Suprapubic skin (tissue), 4 donors: ENCODE data around the gene ABHD16A. TPM values are rescaled to one million over a fixed set of nuclear protein-coding genes. Genes with fewer than 3 reads are reported as not detected.

Experiments used
- DNase-seq, 2 donors: peaks; one replicate each; pipeline ENCODE4 v3.0.0-alpha.2; 2019; ENCODE audit warnings: low spot score in 2 of 2
- H3K27ac ChIP-seq: fragments of 200-600 bp; sonication (generic); one replicate; pipeline ENCODE4 v1.5.1; 2019
- H3K27me3 ChIP-seq: fragments of 200-600 bp; sonication (generic); one replicate; pipeline ENCODE4 v1.5.1; 2019
- H3K36me3 ChIP-seq: fragments of 200-600 bp; sonication (generic); one replicate; pipeline ENCODE4 v1.5.1; 2019
- H3K4me1 ChIP-seq: fragments of 200-600 bp; sonication (generic); one replicate; pipeline ENCODE4 v1.5.1; 2019
- H3K4me3 ChIP-seq: fragments of 200-600 bp; sonication (generic); one replicate; pipeline ENCODE4 v1.5.1; 2019; ENCODE audit warnings: mild to moderate bottlenecking
- H3K9me3 ChIP-seq: fragments of 200-600 bp; sonication (generic); one replicate; pipeline ENCODE4 v1.5.1; 2019
- EP300 ChIP-seq: sonication (generic); formaldehyde crosslinking; IDR thresholded peaks from one replicate; pipeline ENCODE4 v1.6.1; 2017; ENCODE audit warnings: antibody characterized with exemption
- POLR2A ChIP-seq, 2 donors: fragments of 450-650 bp; IDR thresholded peaks; one replicate each; pipeline ENCODE4 v1.6.1; 2017; ENCODE audit warnings: antibody characterized with exemption in 2 of 2, mild to moderate bottlenecking in 2 of 2, moderate library complexity in 2 of 2
- POLR2AphosphoS5 ChIP-seq, 3 donors: sonication (generic); formaldehyde crosslinking; IDR thresholded peaks; one replicate each; pipeline ENCODE4 v1.6.1; 2017; ENCODE audit warnings: antibody characterized with exemption in 3 of 3
- WGBS: methylation state at CpG from one replicate; pipeline ENCODE4 v1.1.5; 2018; 5-methylcytosine and 5-hydroxymethylcytosine counted together
- total RNA-seq, 4 donors: library from RNA; depleted of rRNA; stranded (reverse); fragments of >200 nt; gene quantifications; one replicate each; pipeline ENCODE4 v1.1.0, GENCODE V29; 2016
- TF ChIP-seq, protein P1 (sequence below), 2 donors: fragments of 200-600 bp in 1 of 2; fragments of 450-650 bp in 1 of 2; sonication (generic) in 1 of 2; IDR thresholded peaks; one replicate each; pipeline ENCODE4 v1.5.1; 2016 to 2019; ENCODE audit warnings: antibody characterized with exemption in 2 of 2, mild to moderate bottlenecking in 1 of 2, moderate library complexity in 1 of 2

ABHD16A gene
- total RNA-seq, 4 donors from 2014 or later = 49.4 to 68.2 (median 57.3) TPM

GRCh38 chr6:31640612-31641011 is 62.5 kb downstream of the ABHD16A start:
- no peak for DNase-seq
- H3K9me3 ChIP-seq = no peaks in the 10 kb centered on the region
- TF ChIP-seq, protein P1, sequence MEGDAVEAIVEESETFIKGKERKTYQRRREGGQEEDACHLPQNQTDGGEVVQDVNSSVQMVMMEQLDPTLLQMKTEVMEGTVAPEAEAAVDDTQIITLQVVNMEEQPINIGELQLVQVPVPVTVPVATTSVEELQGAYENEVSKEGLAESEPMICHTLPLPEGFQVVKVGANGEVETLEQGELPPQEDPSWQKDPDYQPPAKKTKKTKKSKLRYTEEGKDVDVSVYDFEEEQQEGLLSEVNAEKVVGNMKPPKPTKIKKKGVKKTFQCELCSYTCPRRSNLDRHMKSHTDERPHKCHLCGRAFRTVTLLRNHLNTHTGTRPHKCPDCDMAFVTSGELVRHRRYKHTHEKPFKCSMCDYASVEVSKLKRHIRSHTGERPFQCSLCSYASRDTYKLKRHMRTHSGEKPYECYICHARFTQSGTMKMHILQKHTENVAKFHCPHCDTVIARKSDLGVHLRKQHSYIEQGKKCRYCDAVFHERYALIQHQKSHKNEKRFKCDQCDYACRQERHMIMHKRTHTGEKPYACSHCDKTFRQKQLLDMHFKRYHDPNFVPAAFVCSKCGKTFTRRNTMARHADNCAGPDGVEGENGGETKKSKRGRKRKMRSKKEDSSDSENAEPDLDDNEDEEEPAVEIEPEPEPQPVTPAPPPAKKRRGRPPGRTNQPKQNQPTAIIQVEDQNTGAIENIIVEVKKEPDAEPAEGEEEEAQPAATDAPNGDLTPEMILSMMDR (IDR thresholded peaks at IDR 0.05) = no peak
- TF ChIP-seq POLR2A (IDR thresholded peaks at IDR 0.05) (no peak), POLR2AphosphoS5 (IDR thresholded peaks at IDR 0.05) (no peak), EP300 (no peak)
- H3K4me3 ChIP-seq = no peak overlapping the region
- no peaks in the 10 kb centered on the region for H3K27me3 ChIP-seq
- H3K27ac ChIP-seq = no peak overlapping the region
- H3K36me3 ChIP-seq = peaks cover 98% of the 10 kb centered on the region
- WGBS = 87% methylated on average over 6 of the region's 6 CpGs
- H3K4me1 ChIP-seq = no peaks in the 10 kb centered on the region

DNA sequence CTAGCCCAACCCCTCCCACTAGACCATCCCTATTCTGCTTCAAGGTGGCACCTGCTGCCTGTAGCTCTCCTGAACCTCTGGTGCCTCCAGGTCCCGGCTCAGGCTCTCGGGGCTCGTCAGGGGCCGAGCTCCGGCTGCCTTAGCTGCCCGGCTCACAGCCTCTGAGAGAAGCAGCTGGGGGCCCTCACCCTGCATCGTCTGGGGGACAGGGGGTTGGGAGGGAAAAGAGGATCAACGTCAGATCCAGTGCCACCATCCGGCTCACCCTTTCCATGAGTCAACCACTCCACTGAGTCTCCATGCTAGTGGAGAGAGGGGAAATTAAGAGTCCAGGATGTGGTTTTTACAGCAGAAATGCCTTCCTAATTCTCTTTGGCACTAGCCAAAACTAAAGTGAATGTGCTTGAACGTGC is 63.7 kb downstream of the ABHD16A start:
- DNase-seq = no peak
- H3K36me3 ChIP-seq = peaks cover 98% of the 10 kb centered on the region
- TF ChIP-seq, protein P1 (IDR thresholded peaks at IDR 0.05) = no peak
- TF ChIP-seq POLR2A (IDR thresholded peaks at IDR 0.05) (no peak), EP300 (no peak), POLR2AphosphoS5 (IDR thresholded peaks at IDR 0.05) (no peak)
- no peak overlapping the region for H3K4me3 ChIP-seq
- H3K27me3 ChIP-seq = no peaks in the 10 kb centered on the region
- no peaks in the 10 kb centered on the region for H3K4me1 ChIP-seq
- no peaks in the 10 kb centered on the region for H3K9me3 ChIP-seq
- H3K27ac ChIP-seq = no peak overlapping the region
- 79% methylated on average over 10 of the region's 10 CpGs for WGBS

- TF ChIP-seq, protein P1 (IDR thresholded peaks at IDR 0.05) = no peak
- TF ChIP-seq EP300 (no peak), POLR2AphosphoS5 (IDR thresholded peaks at IDR 0.05) (no peak), POLR2A (IDR thresholded peaks at IDR 0.05) (no peak)
- Histone ChIP-seq H3K4me3 (no peak overlapping the region), H3K27ac (no peak overlapping the region), H3K27me3 (no peaks in the 10 kb centered on the region), H3K9me3 (no peaks in the 10 kb centered on the region), H3K36me3 (peaks cover 98% of the 10 kb centered on the region), H3K4me1 (no peaks in the 10 kb centered on the region)
- DNase-seq = no peak
- 75% methylated on average over 8 of the region's 9 CpGs for WGBS
Observed at GRCh38 chr6:31639043-31639442, 64.1 kb downstream of the ABHD16A start.

Other genes with a start within 250 kb of the ABHD16A start
- 1 to 10 TPM in 3 of 4 donors, under 1 TPM in 1; 0.26 to 2.4 (median 2.1) TPM for gene MICB, start 205.2 kb downstream of the ABHD16A start, total RNA-seq
- gene MCCD1, start 174.4 kb downstream of the ABHD16A start, total RNA-seq = not detected
- 100 to 1,000 TPM; 254 to 449 (median 281) TPM for gene DDX39B, start 161.3 kb downstream of the ABHD16A start, total RNA-seq
- gene ATP6V1G2, start 156.7 kb downstream of the ABHD16A start, total RNA-seq = 1 to 10 TPM in 2 of 4 donors, under 1 TPM in 1, not detected in 1; 0.64 to 1.6 (median 1.4) TPM
- 10 to 100 TPM; 23.6 to 29.5 (median 25.7) TPM for gene NFKBIL1, start 155.7 kb downstream of the ABHD16A start, total RNA-seq
- under 1 TPM in 1 of 4 donors, not detected in 3; 0.47 TPM for gene LTA, start 131.0 kb downstream of the ABHD16A start, total RNA-seq
- gene TNF, start 127.8 kb downstream of the ABHD16A start, total RNA-seq = 1 to 10 TPM; 1.0 to 6.4 (median 3.3) TPM
- gene LTB, start 120.9 kb downstream of the ABHD16A start, total RNA-seq = not detected
- 10 to 100 TPM in 1 of 4 donors, 1 to 10 TPM in 3; 3.7 to 72.9 (median 6.7) TPM for gene LST1, start 117.0 kb downstream of the ABHD16A start, total RNA-seq
- not detected for gene NCR3, start 110.3 kb downstream of the ABHD16A start, total RNA-seq
- 10 to 100 TPM in 1 of 4 donors, 1 to 10 TPM in 3; 2.6 to 16.3 (median 5.8) TPM for gene AIF1, start 88.1 kb downstream of the ABHD16A start, total RNA-seq
- 100 to 1,000 TPM; 100 to 163 (median 113) TPM for gene PRRC2A, start 82.6 kb downstream of the ABHD16A start, total RNA-seq
- 100 to 1,000 TPM; 239 to 360 (median 309) TPM for gene BAG6, start 50.7 kb downstream of the ABHD16A start, total RNA-seq
- gene APOM, start 47.4 kb downstream of the ABHD16A start, total RNA-seq = 1 to 10 TPM; 2.8 to 8.3 (median 6.1) TPM
- 10 to 100 TPM; 31.6 to 41.0 (median 38.1) TPM for gene C6orf47, start 42.5 kb downstream of the ABHD16A start, total RNA-seq
- gene GPANK1, start 38.3 kb downstream of the ABHD16A start, total RNA-seq = 10 to 100 TPM; 15.0 to 22.6 (median 20.1) TPM
- gene CSNK2B, start 37.2 kb downstream of the ABHD16A start, total RNA-seq = 100 to 1,000 TPM; 381 to 429 (median 403) TPM
- gene LY6G5B, start 33.3 kb downstream of the ABHD16A start, total RNA-seq = 10 to 100 TPM; 11.4 to 63.7 (median 13.9) TPM
- gene LY6G5C, start 22.3 kb downstream of the ABHD16A start, total RNA-seq = 1 to 10 TPM in 1 of 4 donors, under 1 TPM in 1, not detected in 2; 0.73 to 5.1 TPM
- gene LY6G6F, start 3.5 kb upstream of the ABHD16A start, total RNA-seq = not detected
- 10 to 100 TPM in 1 of 4 donors, 1 to 10 TPM in 1, not detected in 2; 5.5 to 30.8 TPM for gene LY6G6D, start 12.0 kb upstream of the ABHD16A start, total RNA-seq
- 100 to 1,000 TPM in 3 of 4 donors, 10 to 100 TPM in 1; 80.0 to 376 (median 338) TPM for gene LY6G6C, start 18.4 kb upstream of the ABHD16A start, total RNA-seq
- 1 to 10 TPM; 1.6 to 4.6 (median 4.5) TPM for gene MPIG6B, start 20.0 kb upstream of the ABHD16A start, total RNA-seq
- 10 to 100 TPM; 66.8 to 84.2 (median 68.3) TPM for gene DDAH2, start 26.0 kb upstream of the ABHD16A start, total RNA-seq
- gene CLIC1, start 33.2 kb upstream of the ABHD16A start, total RNA-seq = 100 to 1,000 TPM; 239 to 420 (median 333) TPM
- gene MSH5, start 36.7 kb upstream of the ABHD16A start, total RNA-seq = 10 to 100 TPM; 12.6 to 60.1 (median 17.2) TPM
- gene SAPCD1, start 59.3 kb upstream of the ABHD16A start, total RNA-seq = 10 to 100 TPM in 3 of 4 donors, 1 to 10 TPM in 1; 9.3 to 42.2 (median 20.3) TPM
- 1 to 10 TPM; 1.3 to 3.3 (median 2.3) TPM for gene VWA7, start 74.0 kb upstream of the ABHD16A start, total RNA-seq
- 10 to 100 TPM; 48.8 to 60.0 (median 59.1) TPM for gene VARS1, start 92.4 kb upstream of the ABHD16A start, total RNA-seq
- 10 to 100 TPM; 21.7 to 39.5 (median 30.2) TPM for gene LSM2, start 103.6 kb upstream of the ABHD16A start, total RNA-seq
- 1 to 10 TPM in 3 of 4 donors, under 1 TPM in 1; 0.83 to 3.1 (median 1.8) TPM for gene HSPA1L, start 112.0 kb upstream of the ABHD16A start, total RNA-seq
- 100 to 1,000 TPM; 200 to 464 (median 408) TPM for gene HSPA1A, start 112.2 kb upstream of the ABHD16A start, total RNA-seq
- gene HSPA1B, start 124.4 kb upstream of the ABHD16A start, total RNA-seq = 100 to 1,000 TPM; 243 to 686 (median 558) TPM
- 10 to 100 TPM; 22.2 to 42.7 (median 39.8) TPM for gene NEU1, start 159.5 kb upstream of the ABHD16A start, total RNA-seq
- 1 to 10 TPM; 1.4 to 7.4 (median 4.1) TPM for gene SLC44A4, start 175.7 kb upstream of the ABHD16A start, total RNA-seq
- gene EHMT2, start 194.4 kb upstream of the ABHD16A start, total RNA-seq = 10 to 100 TPM; 38.7 to 48.9 (median 42.9) TPM
- gene ZBTB12, start 198.8 kb upstream of the ABHD16A start, total RNA-seq = 1 to 10 TPM in 3 of 4 donors, under 1 TPM in 1; 0.49 to 2.6 (median 1.5) TPM
- 1 to 10 TPM; 2.6 to 6.4 (median 4.1) TPM for gene C2, start 224.4 kb upstream of the ABHD16A start, total RNA-seq
- gene CFB, start 242.8 kb upstream of the ABHD16A start, total RNA-seq = 1 to 10 TPM; 3.7 to 6.8 (median 5.1) TPM